ENCODE data around the gene TRIM43.
"Not testable (repeated sequence)": the region's sequence is repeated elsewhere in the genome, so short reads cannot be mapped to it uniquely, and the experiment has no call there.

Gene TRIM43

GRCh38 chr2:95591701-95592100 lies at the start of gene TRIM43:
TSS of gene TRIM43 (plus strand) at chr2:95592001. CDS start at chr2:95594024, 2,023 bp downstream.
- H3K4me3 ChIP-seq (ENCODE audit: low read depth, low read length); H3K36me3 ChIP-seq (ENCODE audit: control insufficient read depth, insufficient read depth, low read length); H3K9ac ChIP-seq (ENCODE audit: low read depth, low read length); H3K4me1 ChIP-seq (ENCODE audit: control insufficient read depth, insufficient read depth, low read length); H3K9me3 ChIP-seq (ENCODE audit: control insufficient read depth, insufficient read depth, low read length); H3K27me3 ChIP-seq (ENCODE audit: control insufficient read depth, insufficient read depth, low read length): not testable (repeated sequence)

GRCh38 chr2:95551055-95551568 lies 40.7 kb upstream of the TRIM43 start:
- Histone ChIP-seq H3K9ac (ENCODE audit: low read depth, low read length) (no peak overlapping the region), H3K27me3 (ENCODE audit: control insufficient read depth, insufficient read depth, low read length) (no peaks in the 10 kb centered on the region), H3K36me3 (ENCODE audit: control insufficient read depth, insufficient read depth, low read length) (no peaks in the 10 kb centered on the region), H3K4me3 (ENCODE audit: low read depth, low read length) (no peak overlapping the region), H3K4me1 (ENCODE audit: control insufficient read depth, insufficient read depth, low read length) (no peaks in the 10 kb centered on the region), H3K9me3 (ENCODE audit: control insufficient read depth, insufficient read depth, low read length) (no peaks in the 10 kb centered on the region)

GRCh38 chr2:95552911-95553310 lies 38.9 kb upstream of the TRIM43 start:
- Histone ChIP-seq H3K4me3 (ENCODE audit: low read depth, low read length) (no peak overlapping the region), H3K27me3 (ENCODE audit: control insufficient read depth, insufficient read depth, low read length) (no peaks in the 10 kb centered on the region), H3K9me3 (ENCODE audit: control insufficient read depth, insufficient read depth, low read length) (no peaks in the 10 kb centered on the region), H3K4me1 (ENCODE audit: control insufficient read depth, insufficient read depth, low read length) (no peaks in the 10 kb centered on the region), H3K36me3 (ENCODE audit: control insufficient read depth, insufficient read depth, low read length) (no peaks in the 10 kb centered on the region), H3K9ac (ENCODE audit: low read depth, low read length) (no peak overlapping the region)

- H3K9me3 ChIP-seq (ENCODE audit: control insufficient read depth, insufficient read depth, low read length), result no peaks in the 10 kb centered on the region
Measured at GRCh38 chr2:95569170-95569569, 22.6 kb upstream of the TRIM43 start.

GRCh38 chr2:95573866-95574265 lies 17.9 kb upstream of the TRIM43 start:
- no peaks in the 10 kb centered on the region for H3K4me1 ChIP-seq (ENCODE audit: control insufficient read depth, insufficient read depth, low read length)

More at GRCh38 chr2:95569170-95569569, 22.6 kb upstream of the TRIM43 start:
- Histone ChIP-seq H3K27me3 (ENCODE audit: control insufficient read depth, insufficient read depth, low read length) (no peaks in the 10 kb centered on the region), H3K4me3 (ENCODE audit: low read depth, low read length) (no peak overlapping the region), H3K36me3 (ENCODE audit: control insufficient read depth, insufficient read depth, low read length) (no peaks in the 10 kb centered on the region), H3K4me1 (ENCODE audit: control insufficient read depth, insufficient read depth, low read length) (no peaks in the 10 kb centered on the region), H3K9ac (ENCODE audit: low read depth, low read length) (no peak overlapping the region)

GRCh38 chr2:95574506-95574905 lies 17.3 kb upstream of the TRIM43 start:
- Histone ChIP-seq H3K4me3 (ENCODE audit: low read depth, low read length) (no peak overlapping the region), H3K9me3 (ENCODE audit: control insufficient read depth, insufficient read depth, low read length) (no peaks in the 10 kb centered on the region), H3K9ac (ENCODE audit: low read depth, low read length) (no peak overlapping the region)

More at GRCh38 chr2:95573866-95574265, 17.9 kb upstream of the TRIM43 start:
- no peak overlapping the region for H3K4me3 ChIP-seq (ENCODE audit: low read depth, low read length)
- H3K9me3 ChIP-seq (ENCODE audit: control insufficient read depth, insufficient read depth, low read length), result no peaks in the 10 kb centered on the region
- H3K36me3 ChIP-seq (ENCODE audit: control insufficient read depth, insufficient read depth, low read length), result no peaks in the 10 kb centered on the region
- H3K9ac ChIP-seq (ENCODE audit: low read depth, low read length), result no peak overlapping the region
- no peaks in the 10 kb centered on the region for H3K27me3 ChIP-seq (ENCODE audit: control insufficient read depth, insufficient read depth, low read length)

GRCh38 chr2:95575857-95576256 lies 15.9 kb upstream of the TRIM43 start:
- Histone ChIP-seq H3K27me3 (ENCODE audit: control insufficient read depth, insufficient read depth, low read length) (no peaks in the 10 kb centered on the region), H3K36me3 (ENCODE audit: control insufficient read depth, insufficient read depth, low read length) (no peaks in the 10 kb centered on the region), H3K9ac (ENCODE audit: low read depth, low read length) (no peak overlapping the region), H3K4me1 (ENCODE audit: control insufficient read depth, insufficient read depth, low read length) (no peaks in the 10 kb centered on the region), H3K4me3 (ENCODE audit: low read depth, low read length) (no peak overlapping the region), H3K9me3 (ENCODE audit: control insufficient read depth, insufficient read depth, low read length) (no peaks in the 10 kb centered on the region)

More at GRCh38 chr2:95574506-95574905, 17.3 kb upstream of the TRIM43 start:
- no peaks in the 10 kb centered on the region for H3K36me3 ChIP-seq (ENCODE audit: control insufficient read depth, insufficient read depth, low read length)
- H3K4me1 ChIP-seq (ENCODE audit: control insufficient read depth, insufficient read depth, low read length), result no peaks in the 10 kb centered on the region
- no peaks in the 10 kb centered on the region for H3K27me3 ChIP-seq (ENCODE audit: control insufficient read depth, insufficient read depth, low read length)

- no peaks in the 10 kb centered on the region for H3K9me3 ChIP-seq (ENCODE audit: control insufficient read depth, insufficient read depth, low read length)
- no peak overlapping the region for H3K4me3 ChIP-seq (ENCODE audit: low read depth, low read length)
- H3K36me3 ChIP-seq (ENCODE audit: control insufficient read depth, insufficient read depth, low read length), result no peaks in the 10 kb centered on the region
- H3K4me1 ChIP-seq (ENCODE audit: control insufficient read depth, insufficient read depth, low read length), result no peaks in the 10 kb centered on the region
- H3K27me3 ChIP-seq (ENCODE audit: control insufficient read depth, insufficient read depth, low read length), result no peaks in the 10 kb centered on the region
- H3K9ac ChIP-seq (ENCODE audit: low read depth, low read length), result no peak overlapping the region
Measured at GRCh38 chr2:95578539-95578938, 13.3 kb upstream of the TRIM43 start.

- not testable (repeated sequence) for H3K36me3 ChIP-seq (ENCODE audit: control insufficient read depth, insufficient read depth, low read length); H3K9me3 ChIP-seq (ENCODE audit: control insufficient read depth, insufficient read depth, low read length); H3K9ac ChIP-seq (ENCODE audit: low read depth, low read length); H3K4me3 ChIP-seq (ENCODE audit: low read depth, low read length); H3K4me1 ChIP-seq (ENCODE audit: control insufficient read depth, insufficient read depth, low read length); H3K27me3 ChIP-seq (ENCODE audit: control insufficient read depth, insufficient read depth, low read length)
Measured at GRCh38 chr2:95583545-95583944, 8.3 kb upstream of the TRIM43 start.

- H3K4me3 ChIP-seq (ENCODE audit: low read depth, low read length); H3K9ac ChIP-seq (ENCODE audit: low read depth, low read length); H3K9me3 ChIP-seq (ENCODE audit: control insufficient read depth, insufficient read depth, low read length); H3K4me1 ChIP-seq (ENCODE audit: control insufficient read depth, insufficient read depth, low read length); H3K27me3 ChIP-seq (ENCODE audit: control insufficient read depth, insufficient read depth, low read length); H3K36me3 ChIP-seq (ENCODE audit: control insufficient read depth, insufficient read depth, low read length): not testable (repeated sequence)
Measured at GRCh38 chr2:95584321-95584720, 7.5 kb upstream of the TRIM43 start.

GRCh38 chr2:95589777-95590536 lies 1.8 kb upstream of the TRIM43 start:
- not testable (repeated sequence) for H3K9me3 ChIP-seq (ENCODE audit: control insufficient read depth, insufficient read depth, low read length); H3K4me3 ChIP-seq (ENCODE audit: low read depth, low read length); H3K36me3 ChIP-seq (ENCODE audit: control insufficient read depth, insufficient read depth, low read length); H3K27me3 ChIP-seq (ENCODE audit: control insufficient read depth, insufficient read depth, low read length); H3K4me1 ChIP-seq (ENCODE audit: control insufficient read depth, insufficient read depth, low read length); H3K9ac ChIP-seq (ENCODE audit: low read depth, low read length)

- not testable (repeated sequence) for H3K4me3 ChIP-seq (ENCODE audit: low read depth, low read length); H3K36me3 ChIP-seq (ENCODE audit: control insufficient read depth, insufficient read depth, low read length); H3K9ac ChIP-seq (ENCODE audit: low read depth, low read length); H3K27me3 ChIP-seq (ENCODE audit: control insufficient read depth, insufficient read depth, low read length); H3K4me1 ChIP-seq (ENCODE audit: control insufficient read depth, insufficient read depth, low read length); H3K9me3 ChIP-seq (ENCODE audit: control insufficient read depth, insufficient read depth, low read length)
Measured at GRCh38 chr2:95592973-95593372, 1.2 kb downstream of the TRIM43 start.

Measured in iPS-15b (cell line).